Activated T-helper 1 cell treated with anti-CD3 and anti-CD28 coated beads, Interleukin-12 subunit alpha, Interleukin-12 subunit beta, Interleukin-2, Interleukin-4 antibody, amounts not matched to agents 30 ng/mL and 10 ng/mL and 1 ng/mL, durations not matched to agents 14 hours and 24 hours and 36 hours (primary cell): ENCODE measurements around the gene THSD4. TPM values are rescaled to one million over a fixed set of nuclear protein-coding genes. Genes with fewer than 3 reads are reported as not detected.
"Not testable (repeated sequence)": the region's sequence is repeated elsewhere in the genome, so short reads cannot be mapped to it uniquely, and the experiment has no call there.

Experiments
- DNase-seq: peaks from one replicate; pipeline ENCODE4 v3.0.0; 2021; ENCODE audit warnings: low spot score
- H3K27ac Mint-ChIP-seq: one replicate; pipeline ENCODE4 v1.8.0; 2021; ENCODE audit warnings: mild to moderate bottlenecking, mixed read lengths
- H3K27me3 Mint-ChIP-seq: one replicate; pipeline ENCODE4 v1.8.0; 2022; ENCODE audit warnings: mild to moderate bottlenecking, moderate library complexity, mixed read lengths; ENCODE audit not compliant: insufficient read depth
- H3K36me3 Mint-ChIP-seq: one replicate; pipeline ENCODE4 v1.8.0; 2021; ENCODE audit warnings: low read depth, mixed read lengths
- H3K4me1 Mint-ChIP-seq: one replicate; pipeline ENCODE4 v1.8.0; 2021; ENCODE audit warnings: low read depth, mixed read lengths
- H3K4me3 Mint-ChIP-seq: one replicate; pipeline ENCODE4 v1.8.0; 2021; ENCODE audit warnings: mild to moderate bottlenecking, moderate library complexity, mixed read lengths
- H3K9me3 Mint-ChIP-seq: one replicate; pipeline ENCODE4 v1.8.0; 2021; ENCODE audit warnings: mixed read lengths
- intact Hi-C: fragments of 100-400 bp; cut with micrococcal nuclease; formaldehyde crosslinking; loops from one replicate; pipeline ENCODE4 v1.15.1; 2024
- total RNA-seq: library from RNA; stranded (reverse); gene quantifications from 2 replicates; pipeline ENCODE4 v1.2.3, GENCODE V29; 2022

The THSD4 gene
- total RNA-seq, 1 donor from 2014 or later = not detected

DNA sequence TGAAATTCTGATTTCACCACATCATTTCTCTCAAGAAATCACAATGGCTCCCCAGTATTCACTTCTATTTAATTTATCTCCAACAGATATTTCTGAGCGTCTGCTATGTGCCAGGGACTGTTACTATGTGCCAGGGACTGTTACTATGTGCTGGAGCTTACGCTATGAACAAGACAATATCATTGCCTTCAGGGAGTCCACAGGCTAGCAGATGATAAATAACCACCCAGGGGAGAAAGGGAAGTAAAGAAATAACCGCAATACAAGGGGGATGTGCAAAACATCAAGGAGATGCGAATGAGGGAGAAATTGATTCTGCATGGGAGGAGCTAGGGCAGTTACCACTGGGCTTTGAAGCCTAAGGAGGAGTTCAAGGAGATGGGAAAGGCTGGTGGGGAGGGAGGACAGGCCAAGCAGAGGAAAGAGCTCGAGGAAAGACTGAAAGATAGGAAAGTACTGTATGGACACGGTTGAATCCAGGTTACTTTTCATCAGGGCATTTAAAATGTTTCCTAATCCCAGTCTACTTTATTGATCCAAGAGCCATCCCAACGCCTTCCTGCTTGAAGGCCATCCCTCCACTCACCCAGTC is 2.5 kb downstream of the THSD4 start:
- H3K9me3 Mint-ChIP-seq = no peaks in the 10 kb centered on the region
- no peak overlapping the region for H3K4me3 Mint-ChIP-seq
- no peaks in the 10 kb centered on the region for H3K36me3 Mint-ChIP-seq
- no peak overlapping the region for H3K27ac Mint-ChIP-seq
- DNase-seq = no peak
- H3K27me3 Mint-ChIP-seq = peaks cover 44% of the 10 kb centered on the region
- intact Hi-C loops = no loop called here
- peaks cover 6% of the 10 kb centered on the region for H3K4me1 Mint-ChIP-seq

DNA sequence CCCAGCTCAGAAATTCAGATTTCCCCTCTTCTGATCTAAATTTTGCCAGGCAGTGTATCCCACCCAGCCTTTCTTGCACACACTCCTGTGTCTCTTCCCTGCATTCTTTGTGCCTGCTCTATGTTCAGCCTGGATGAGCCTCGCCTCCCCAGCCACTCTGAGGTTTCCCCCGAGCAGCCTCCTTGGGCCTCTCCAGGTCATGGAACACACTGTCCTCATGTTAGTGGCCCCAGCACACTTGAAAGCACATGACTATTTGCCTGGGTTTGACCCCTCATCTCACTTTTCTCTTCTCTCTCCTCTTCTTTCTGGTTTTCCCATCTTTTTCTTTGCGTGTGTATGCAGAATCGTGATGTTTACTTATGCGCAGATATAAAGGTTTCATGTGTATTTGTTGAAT is 3.1 kb downstream of the THSD4 start:
- Mint-ChIP-seq H3K27me3 (peaks cover 44% of the 10 kb centered on the region), H3K36me3 (no peaks in the 10 kb centered on the region), H3K4me3 (no peak overlapping the region), H3K27ac (no peak overlapping the region), H3K4me1 (peaks cover 6% of the 10 kb centered on the region), H3K9me3 (no peaks in the 10 kb centered on the region)
- DNase-seq = no peak
- intact Hi-C loops = no loop called here

DNA sequence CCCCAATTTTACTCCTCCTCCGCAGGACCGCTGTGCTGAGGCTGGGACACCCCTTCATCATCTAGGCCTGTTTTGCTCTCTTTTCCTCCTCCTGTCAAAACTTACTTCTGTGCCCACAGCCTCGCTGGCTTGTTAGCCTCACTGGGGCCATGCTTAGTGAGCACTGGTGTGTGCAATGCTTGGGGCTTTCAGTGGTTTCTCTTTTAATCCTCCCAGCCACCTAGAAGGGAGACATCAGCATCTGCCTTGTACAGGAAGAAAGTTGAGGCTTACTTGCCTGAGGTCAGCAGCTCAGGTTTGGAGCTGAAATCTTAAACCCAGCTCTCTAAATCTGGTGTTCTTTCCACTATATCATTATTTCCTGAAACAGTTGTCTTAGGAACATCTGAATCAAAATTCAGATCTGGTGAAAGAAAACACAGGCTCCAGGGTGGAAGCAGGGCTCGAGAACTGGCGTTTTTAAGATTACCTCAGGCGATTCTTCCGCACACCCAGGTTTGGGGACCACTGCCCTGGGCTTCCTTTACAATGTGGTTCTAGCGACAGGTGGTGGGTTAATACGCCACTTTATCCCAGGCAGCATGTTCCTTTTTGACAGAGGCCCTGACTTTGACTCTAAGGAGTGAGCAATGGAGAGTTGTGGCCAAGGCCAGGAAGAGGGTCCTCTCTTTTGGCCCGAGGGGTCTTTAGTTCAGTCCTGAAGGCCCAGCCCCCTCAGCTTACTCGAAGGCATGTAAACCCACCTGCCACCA is 3.8 kb downstream of the THSD4 start:
- intact Hi-C loops = no loop called here
- Mint-ChIP-seq H3K9me3 (no peaks in the 10 kb centered on the region), H3K27me3 (peaks cover 38% of the 10 kb centered on the region), H3K36me3 (no peaks in the 10 kb centered on the region), H3K4me1 (peaks cover 6% of the 10 kb centered on the region), H3K27ac (no peak overlapping the region), H3K4me3 (no peak overlapping the region)
- DNase-seq = no peak

DNA sequence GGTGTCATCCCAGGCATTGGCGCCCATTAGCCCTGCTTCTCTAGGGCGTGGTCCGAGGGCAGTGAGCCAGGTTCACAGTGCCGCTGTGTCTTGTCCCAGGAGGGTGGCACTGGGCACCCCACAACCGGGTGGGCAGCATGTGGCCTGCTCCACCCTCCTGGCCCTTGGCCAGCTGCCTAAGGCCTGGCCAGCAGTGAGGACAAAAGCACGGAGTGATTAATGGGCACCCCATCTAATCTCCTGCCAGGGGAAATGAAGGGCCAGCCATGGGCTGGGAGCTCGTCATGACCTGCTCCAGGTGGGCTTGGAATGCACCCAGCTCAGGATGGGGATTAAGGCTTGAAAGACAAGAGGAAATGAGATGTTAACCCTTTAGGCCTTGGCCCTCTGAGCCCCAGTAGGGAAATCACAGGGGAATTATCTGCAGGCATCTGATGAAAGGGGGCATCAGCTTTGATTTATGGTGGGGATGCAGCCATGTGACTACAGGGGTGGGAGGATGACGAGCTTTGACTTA is 5.2 kb downstream of the THSD4 start:
- intact Hi-C loops = no loop called here
- Mint-ChIP-seq H3K27me3 (peaks cover 29% of the 10 kb centered on the region), H3K36me3 (no peaks in the 10 kb centered on the region), H3K4me1 (peaks cover 6% of the 10 kb centered on the region), H3K27ac (no peak overlapping the region), H3K9me3 (no peaks in the 10 kb centered on the region), H3K4me3 (no peak overlapping the region)
- no peak for DNase-seq

DNA sequence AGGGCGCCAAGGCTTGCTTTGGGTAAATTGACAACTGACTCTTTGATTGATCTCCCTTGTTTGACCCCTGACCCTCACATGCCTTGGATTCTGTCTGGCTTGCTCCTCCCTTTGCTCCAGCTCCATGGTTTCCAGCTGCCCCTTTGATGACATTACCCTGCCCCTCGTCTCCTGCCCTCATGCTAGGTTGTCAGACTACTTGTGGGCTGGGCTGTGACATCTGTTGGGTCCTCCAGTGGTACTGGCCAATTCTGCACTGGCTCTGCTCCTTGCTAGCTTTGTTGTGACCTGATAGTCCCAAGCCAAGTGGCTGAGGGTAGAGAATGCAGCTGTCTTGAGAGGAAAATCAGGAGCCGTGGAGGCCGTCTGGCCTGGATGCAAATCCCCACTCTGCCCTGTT is 6.2 kb downstream of the THSD4 start:
- Mint-ChIP-seq H3K4me3 (no peak overlapping the region), H3K4me1 (peaks cover 2% of the 10 kb centered on the region), H3K9me3 (no peaks in the 10 kb centered on the region), H3K27ac (no peak overlapping the region), H3K36me3 (no peaks in the 10 kb centered on the region), H3K27me3 (peaks cover 24% of the 10 kb centered on the region)
- intact Hi-C loops = no loop called here
- no peak for DNase-seq

DNA sequence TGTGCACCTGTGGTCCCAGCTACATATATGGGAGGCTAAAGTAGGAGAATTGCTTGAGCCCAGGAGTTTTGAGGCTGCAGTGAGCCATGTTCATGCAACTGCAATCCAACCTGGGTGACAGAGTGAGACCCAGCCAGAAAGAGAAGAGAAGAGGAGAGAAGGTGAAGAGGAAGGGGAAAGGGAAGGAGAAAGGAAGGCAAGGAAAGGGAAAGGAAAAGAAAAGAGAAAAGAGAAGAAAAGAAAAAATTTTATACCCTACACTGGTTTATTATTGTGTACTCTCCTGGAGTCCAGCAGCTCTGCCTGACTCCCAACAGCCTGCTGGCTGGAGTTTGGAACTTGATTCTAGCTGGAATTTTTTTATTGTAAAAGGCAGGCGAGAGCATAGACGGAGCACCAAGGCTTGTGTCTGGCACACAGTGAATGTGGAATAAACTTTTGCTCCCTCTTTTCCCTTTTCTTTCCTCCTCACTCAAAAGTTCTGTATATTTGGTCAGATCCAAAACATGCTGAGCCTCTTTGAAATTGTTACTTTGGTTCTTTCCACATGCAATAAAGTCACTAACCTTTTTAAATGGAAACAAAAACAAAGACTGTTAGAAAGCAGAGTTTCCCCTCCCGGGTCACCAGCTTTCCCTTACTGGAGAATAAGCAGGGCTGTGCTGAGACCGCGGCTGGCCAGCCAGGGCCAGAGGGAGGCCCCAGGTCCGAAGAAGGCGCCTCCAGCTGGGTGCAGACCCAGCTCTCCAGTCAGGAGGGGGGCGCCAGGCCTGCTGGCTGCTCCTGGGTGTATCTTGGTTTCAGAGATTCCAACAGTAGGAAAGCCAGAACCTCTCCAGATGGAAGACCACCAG is 9.9 kb downstream of the THSD4 start:
- Mint-ChIP-seq H3K36me3 (no peaks in the 10 kb centered on the region), H3K4me1 (no peaks in the 10 kb centered on the region), H3K9me3 (no peaks in the 10 kb centered on the region), H3K27ac (no peak overlapping the region), H3K27me3 (peaks cover 9% of the 10 kb centered on the region), H3K4me3 (no peak overlapping the region)
- no peak for DNase-seq
- intact Hi-C loops = no loop called here

DNA sequence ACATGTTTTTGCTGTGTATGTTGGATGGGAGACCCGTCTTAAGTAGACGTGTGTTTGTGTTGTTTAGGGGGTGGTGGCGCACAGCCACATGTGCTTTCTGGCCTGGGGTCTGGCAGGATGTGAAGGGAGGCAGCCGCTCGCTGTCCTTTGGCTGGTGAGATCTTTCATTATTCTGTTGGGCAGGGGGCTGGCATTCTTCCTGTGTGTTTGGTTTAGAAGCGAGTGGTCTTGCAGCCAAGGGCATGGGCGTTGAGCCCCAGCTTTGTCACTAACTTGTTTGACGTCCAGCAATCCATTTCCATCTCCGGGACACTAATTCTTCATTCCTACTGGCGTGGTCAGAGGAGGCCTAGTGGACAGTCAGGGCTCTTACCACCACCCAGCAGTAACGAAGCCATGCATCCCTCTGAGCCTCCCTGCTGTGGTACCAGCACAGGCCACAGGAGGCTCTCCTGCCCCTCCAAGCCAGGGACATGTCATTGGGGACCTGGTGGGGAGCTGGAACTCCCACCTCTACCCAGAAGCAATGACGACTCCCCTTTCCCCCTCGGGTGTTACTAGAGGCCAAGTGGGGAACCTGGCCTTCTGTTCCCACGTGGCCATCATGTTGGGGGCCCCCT is 10.7 kb downstream of the THSD4 start:
- Mint-ChIP-seq H3K27ac (no peak overlapping the region), H3K9me3 (no peaks in the 10 kb centered on the region), H3K4me3 (no peak overlapping the region), H3K36me3 (no peaks in the 10 kb centered on the region), H3K27me3 (peaks cover 6% of the 10 kb centered on the region), H3K4me1 (no peaks in the 10 kb centered on the region)
- no peak for DNase-seq
- intact Hi-C loops = no loop called here

DNA sequence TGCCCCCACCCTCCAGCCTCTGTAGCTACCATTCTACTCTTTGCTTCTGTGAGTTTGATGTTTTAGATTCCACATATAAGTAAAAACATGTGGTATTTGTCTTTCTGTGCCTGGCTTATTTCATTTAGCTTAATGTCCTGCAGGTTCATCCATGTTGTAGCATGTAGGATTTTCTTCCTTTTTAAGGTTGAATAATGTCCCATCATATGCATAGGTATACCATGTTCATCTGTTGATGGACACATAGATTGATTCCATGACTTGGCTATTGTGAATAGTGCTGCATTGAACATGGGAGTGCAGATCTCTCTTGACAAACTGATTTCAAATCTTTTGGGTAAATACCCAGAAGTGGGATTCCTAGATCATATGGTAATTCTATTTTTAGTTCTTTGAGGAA is 11.8 kb downstream of the THSD4 start:
- DNase-seq = no peak
- Mint-ChIP-seq H3K36me3 (no peaks in the 10 kb centered on the region), H3K9me3 (no peaks in the 10 kb centered on the region), H3K27ac (no peak overlapping the region), H3K4me3 (no peak overlapping the region), H3K4me1 (no peaks in the 10 kb centered on the region), H3K27me3 (peaks cover 6% of the 10 kb centered on the region)
- intact Hi-C loops = no loop called here

DNA sequence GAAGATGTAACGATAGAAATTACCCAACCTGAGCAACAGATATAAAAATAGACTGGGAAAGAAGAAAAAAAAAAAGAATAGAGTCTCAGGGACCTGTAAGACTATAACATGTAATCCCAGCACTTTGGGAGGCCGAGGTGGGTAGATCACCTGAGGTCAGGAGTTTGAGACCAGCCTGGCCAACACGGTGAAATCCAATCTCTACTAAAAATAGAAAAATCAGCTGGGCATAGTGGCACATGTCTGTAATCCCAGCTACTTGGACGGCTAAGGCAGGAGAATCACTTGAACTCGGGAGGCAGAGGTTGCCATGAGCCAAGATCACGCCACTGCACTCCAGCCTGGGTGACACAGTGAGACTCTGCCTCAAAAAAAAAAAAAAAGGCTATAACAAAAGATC is 12.9 kb downstream of the THSD4 start:
- DNase-seq, H3K27me3 Mint-ChIP-seq, intact Hi-C loops, H3K36me3 Mint-ChIP-seq, H3K27ac Mint-ChIP-seq, H3K4me1 Mint-ChIP-seq, H3K9me3 Mint-ChIP-seq, H3K4me3 Mint-ChIP-seq: not testable (repeated sequence)

DNA sequence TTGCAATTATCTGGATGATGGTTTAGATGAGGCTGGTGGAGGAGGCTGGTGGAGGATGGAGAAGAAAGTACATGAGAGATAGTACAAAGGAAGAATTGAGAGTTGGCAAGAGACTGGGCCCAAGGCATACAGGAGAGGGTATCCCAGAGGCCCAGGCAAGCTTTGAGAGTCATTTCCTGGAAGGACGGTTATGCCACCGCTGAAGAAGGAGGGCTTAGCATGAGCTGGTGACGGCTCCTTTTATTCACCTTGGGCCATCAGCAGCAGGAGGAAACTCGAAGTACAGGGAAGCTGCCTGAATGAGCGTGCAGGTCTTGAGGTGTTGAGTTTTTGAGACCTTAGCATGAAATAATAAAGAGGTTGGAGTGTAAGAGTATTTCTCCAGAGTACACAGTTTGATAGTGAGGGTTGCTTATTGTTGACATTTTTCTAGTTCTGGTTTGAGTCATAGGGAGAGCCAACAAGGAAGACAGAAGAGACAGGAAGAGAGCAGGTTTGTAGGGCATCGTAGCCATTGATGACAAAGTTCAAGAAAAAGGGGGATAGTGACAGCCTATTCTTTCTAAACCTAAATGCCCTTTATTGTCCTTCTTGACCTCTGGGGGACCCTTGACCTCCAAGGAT is 13.8 kb downstream of the THSD4 start:
- no peak overlapping the region for H3K4me3 Mint-ChIP-seq
- DNase-seq = no peak
- H3K27me3 Mint-ChIP-seq = peaks cover 6% of the 10 kb centered on the region
- H3K9me3 Mint-ChIP-seq = no peaks in the 10 kb centered on the region
- H3K36me3 Mint-ChIP-seq = no peaks in the 10 kb centered on the region
- H3K27ac Mint-ChIP-seq = no peak overlapping the region
- intact Hi-C loops = no loop called here
- H3K4me1 Mint-ChIP-seq = no peaks in the 10 kb centered on the region

DNA sequence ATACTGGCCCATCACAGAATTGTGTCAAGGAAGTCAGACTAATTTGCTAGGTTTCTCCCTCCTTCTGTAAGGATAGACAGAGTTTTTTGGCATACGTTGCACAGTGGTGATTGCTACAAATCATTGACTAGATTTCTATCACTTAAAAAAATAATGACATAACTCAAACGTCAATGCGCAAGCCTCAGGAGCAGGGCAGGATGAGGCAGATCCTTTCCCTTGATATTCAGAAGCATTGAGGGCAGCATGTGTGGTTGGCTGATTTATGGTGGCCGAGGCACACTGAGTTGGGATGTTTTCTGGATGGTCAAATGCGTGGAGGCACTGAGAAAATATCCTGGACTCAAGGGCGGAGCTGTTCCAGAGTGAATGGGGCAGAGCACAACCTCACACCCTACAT is 14.4 kb downstream of the THSD4 start:
- intact Hi-C loops = no loop called here
- no peak for DNase-seq
- H3K9me3 Mint-ChIP-seq = no peaks in the 10 kb centered on the region
- no peak overlapping the region for H3K27ac Mint-ChIP-seq
- H3K4me1 Mint-ChIP-seq = no peaks in the 10 kb centered on the region
- H3K4me3 Mint-ChIP-seq = no peak overlapping the region
- H3K36me3 Mint-ChIP-seq = no peaks in the 10 kb centered on the region
- peaks cover 6% of the 10 kb centered on the region for H3K27me3 Mint-ChIP-seq

DNA sequence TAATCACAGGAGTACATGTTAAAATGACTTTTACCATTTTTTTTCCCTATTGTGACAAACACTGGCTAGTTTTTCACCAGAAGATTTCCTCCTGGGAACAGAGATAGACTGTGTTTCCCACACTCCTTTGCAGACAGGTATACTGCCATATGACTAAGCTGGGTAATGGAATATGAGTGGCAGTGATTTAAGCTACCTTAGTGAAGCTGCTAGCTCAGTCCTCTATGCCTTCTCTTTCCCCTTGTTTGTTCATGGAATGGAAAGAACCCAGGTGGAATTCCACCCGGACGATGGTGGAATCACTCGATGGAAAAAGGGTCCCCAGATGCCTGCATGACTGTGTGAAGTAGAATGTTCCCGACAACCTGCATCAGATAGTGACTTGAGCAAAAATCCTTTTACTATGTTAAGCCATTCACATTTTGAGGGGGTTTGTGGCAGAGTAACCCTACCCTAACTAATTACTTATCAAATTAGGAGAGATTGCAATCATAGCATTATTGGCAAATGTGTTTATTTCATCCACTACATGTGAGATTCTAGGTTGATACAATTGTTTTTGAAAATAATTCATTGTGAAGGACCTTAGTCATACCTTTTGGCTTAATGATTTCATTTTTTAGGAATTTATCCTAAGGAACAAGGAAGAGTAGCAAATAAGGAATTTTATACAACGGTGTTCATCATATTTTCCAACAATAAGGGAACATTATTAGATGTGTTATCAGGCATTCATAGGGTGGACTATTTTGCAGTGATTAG is 16.5 kb downstream of the THSD4 start:
- H3K4me3 Mint-ChIP-seq = no peak overlapping the region
- H3K27ac Mint-ChIP-seq = no peak overlapping the region
- H3K9me3 Mint-ChIP-seq = no peaks in the 10 kb centered on the region
- intact Hi-C loops = no loop called here
- H3K36me3 Mint-ChIP-seq = no peaks in the 10 kb centered on the region
- H3K4me1 Mint-ChIP-seq = no peaks in the 10 kb centered on the region
- DNase-seq = no peak
- peaks cover 4% of the 10 kb centered on the region for H3K27me3 Mint-ChIP-seq
